Right atrium auricular region (tissue), 2 donors: ENCODE data around the gene PRELP. TPM values are rescaled to one million over a fixed set of nuclear protein-coding genes. Genes with fewer than 3 reads are reported as not detected.
A peak's percentile ranks its signal among the peaks of the same experiment; 100 is the strongest.

Source experiments
- DNase-seq: peaks from one replicate; pipeline ENCODE4 v3.0.0-alpha.2; 2019; ENCODE audit warnings: low spot score
- H3K27ac ChIP-seq, 2 donors: fragments of 200-600 bp; sonication (generic); 1 replicate in 1 of 2; 2 replicates in 1 of 2; pipeline ENCODE4 v1.5.1; 2016 to 2019
- H3K27me3 ChIP-seq, 2 donors: fragments of 200-600 bp; sonication (generic); one replicate each; pipeline versions ENCODE4 v1.5.1 to v1.6.0; 2017 to 2019
- H3K36me3 ChIP-seq: fragments of 200-600 bp; sonication (generic); one replicate; pipeline ENCODE4 v1.5.1; 2016
- H3K4me1 ChIP-seq, 2 donors: fragments of 200-600 bp; sonication (generic); one replicate each; pipeline versions ENCODE4 v1.5.1 to v1.6.0; 2017 to 2019
- H3K4me3 ChIP-seq, 2 donors: fragments of 200-600 bp; sonication (generic); 1 replicate in 1 of 2; 2 replicates in 1 of 2; pipeline ENCODE4 v1.5.1; 2017 to 2019; ENCODE audit warnings: mild to moderate bottlenecking in 1 of 2, moderate library complexity in 1 of 2
- H3K9me3 ChIP-seq, 2 donors: fragments of 200-600 bp; sonication (generic); one replicate each; pipeline ENCODE4 v1.5.1; 2019
- CTCF ChIP-seq, 2 donors: fragments of 200-600 bp; sonication (generic); IDR thresholded peaks; one replicate each; pipeline ENCODE4 v1.5.1; 2019; ENCODE audit warnings: antibody characterized with exemption in 2 of 2
- total RNA-seq, 2 donors: library from RNA; depleted of rRNA; stranded (reverse); fragments of >200 nt; gene quantifications; one replicate each; pipeline ENCODE4 v1.1.0, GENCODE V29; 2016

PRELP gene
- total RNA-seq, 2 donors from 2014 or later = 54.5 to 243 TPM

DNA sequence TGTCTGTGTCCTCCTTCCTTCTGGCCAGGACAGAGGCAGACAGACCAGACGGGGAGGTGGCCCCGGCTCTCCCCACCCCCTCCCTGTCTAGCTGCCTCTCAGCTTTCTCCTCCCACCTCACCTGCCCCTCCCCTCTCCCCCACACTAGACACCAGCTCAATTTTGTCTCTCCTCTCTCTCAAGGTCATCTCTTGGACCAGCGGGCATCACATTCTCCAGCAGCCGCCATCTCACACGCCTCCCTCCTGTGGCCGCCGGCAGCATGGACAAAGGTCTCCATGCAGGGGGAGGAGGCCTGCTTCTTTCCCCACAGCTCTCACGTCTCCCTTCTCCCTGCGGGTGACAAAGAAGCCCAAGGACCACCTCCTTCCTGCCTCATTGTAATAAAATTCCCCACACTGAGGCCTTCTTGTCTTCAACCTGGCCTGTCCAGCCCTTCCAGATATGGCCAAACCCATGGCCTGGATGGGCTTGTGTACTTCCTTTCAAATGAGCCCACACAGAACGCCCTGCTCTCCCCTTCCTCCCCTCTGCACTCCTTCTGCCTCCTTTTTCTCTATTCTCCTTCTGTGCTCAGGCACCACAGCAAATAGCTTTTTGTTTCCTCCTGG is 33.0 kb downstream of the PRELP start:
- H3K27ac ChIP-seq = peak overlapping the region; percentile 73 to 85
- no peaks in the 10 kb centered on the region for H3K36me3 ChIP-seq
- H3K4me1 ChIP-seq = peaks cover 0 to 57% of the 10 kb centered on the region in 2 donors
- no peaks in the 10 kb centered on the region for H3K27me3 ChIP-seq
- no peak for DNase-seq
- H3K4me3 ChIP-seq = no peak overlapping the region
- no peaks in the 10 kb centered on the region for H3K9me3 ChIP-seq
- peak in 1 of 2 donors; percentile 17 for TF ChIP-seq CTCF (IDR thresholded peaks at IDR 0.05)

- Histone ChIP-seq H3K4me3 (no peak overlapping the region), H3K27me3 (no peaks in the 10 kb centered on the region), H3K36me3 (no peaks in the 10 kb centered on the region), H3K9me3 (no peaks in the 10 kb centered on the region), H3K27ac (peak overlapping the region; percentile 73 to 85), H3K4me1 (peaks cover 0 to 63% of the 10 kb centered on the region in 2 donors)
- no peak for DNase-seq
- no peak for TF ChIP-seq CTCF (IDR thresholded peaks at IDR 0.05)
These were observed 33.5 kb downstream of the PRELP start for GRCh38 chr1:203509135-203509534.

DNA sequence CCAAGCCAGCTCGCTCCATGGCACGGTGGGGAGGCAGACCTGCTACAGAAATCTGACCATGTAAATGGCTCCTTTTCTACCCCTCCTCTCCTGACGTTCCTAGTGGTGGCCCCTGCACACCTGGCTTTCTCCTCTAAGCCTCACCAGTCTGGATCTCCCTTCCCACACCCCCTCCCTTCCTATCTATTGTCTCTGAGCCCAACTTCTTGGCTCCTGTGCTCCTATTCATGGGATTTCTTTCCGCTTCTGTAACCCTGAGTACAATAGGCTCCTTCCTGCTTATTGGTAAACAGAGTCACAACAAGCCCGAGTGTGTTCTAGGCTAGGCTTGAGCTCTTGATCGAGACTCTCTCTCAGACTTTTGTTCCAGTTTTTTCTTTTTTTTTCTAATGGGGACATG is 35.9 kb downstream of the PRELP start:
- Histone ChIP-seq H3K27me3 (no peaks in the 10 kb centered on the region), H3K4me3 (no peak overlapping the region), H3K27ac (no peak overlapping the region), H3K36me3 (no peaks in the 10 kb centered on the region), H3K4me1 (peaks cover 0 to 65% of the 10 kb centered on the region in 2 donors), H3K9me3 (no peaks in the 10 kb centered on the region)
- DNase-seq = no peak
- no peak for TF ChIP-seq CTCF (IDR thresholded peaks at IDR 0.05)

GRCh38 chr1:203511930-203512329 is 36.3 kb downstream of the PRELP start:
- Histone ChIP-seq H3K9me3 (no peaks in the 10 kb centered on the region), H3K4me3 (no peak overlapping the region), H3K27me3 (no peaks in the 10 kb centered on the region), H3K27ac (peak overlapping the region; percentile 68 to 73), H3K4me1 (peaks cover 0 to 61% of the 10 kb centered on the region in 2 donors), H3K36me3 (no peaks in the 10 kb centered on the region)
- TF ChIP-seq CTCF (IDR thresholded peaks at IDR 0.05) = no peak
- DNase-seq = no peak

DNA sequence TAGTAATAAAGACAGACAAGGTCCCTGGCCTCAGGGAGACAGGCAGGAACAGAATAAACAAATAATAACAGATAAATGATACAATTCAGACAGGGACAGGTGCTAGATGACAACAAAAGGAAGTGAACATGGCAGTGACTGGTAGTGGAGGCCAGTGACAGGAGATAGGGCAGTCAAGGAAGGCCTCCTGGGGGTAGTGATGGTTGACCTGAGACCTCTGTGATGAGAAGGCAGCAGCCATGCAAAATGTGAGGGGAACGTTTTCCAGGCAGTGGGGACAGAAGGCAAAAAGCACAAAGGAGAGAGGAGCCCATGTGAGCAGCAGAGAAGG is 36.9 kb downstream of the PRELP start:
- no peaks in the 10 kb centered on the region for H3K9me3 ChIP-seq
- H3K4me1 ChIP-seq = peaks cover 0 to 55% of the 10 kb centered on the region in 2 donors
- no peak overlapping the region for H3K4me3 ChIP-seq
- peak overlapping the region; percentile 68 to 73 for H3K27ac ChIP-seq
- no peaks in the 10 kb centered on the region for H3K27me3 ChIP-seq
- no peak for DNase-seq
- H3K36me3 ChIP-seq = no peaks in the 10 kb centered on the region
- no peak for TF ChIP-seq CTCF (IDR thresholded peaks at IDR 0.05)
